Hepatocyte (in vitro differentiated cells): ENCODE results near the gene ALPG. TPM values are rescaled to one million over a fixed set of nuclear protein-coding genes. Genes with fewer than 3 reads are reported as not detected.

Source experiments
- DNase-seq: peaks from one replicate; pipeline ENCODE4 v3.0.0-alpha.2; 2016; ENCODE audit warnings: low spot score
- H2AFZ ChIP-seq: fragments of 200-600 bp; sonication (generic); 2 replicates; pipeline ENCODE4 v1.6.0; 2016; ENCODE audit warnings: antibody characterized with exemption, mild to moderate bottlenecking
- H3K27ac ChIP-seq: fragments of 200-600 bp; sonication (generic); 2 replicates; pipeline ENCODE4 v1.5.1; 2016; ENCODE audit warnings: mild to moderate bottlenecking
- H3K27me3 ChIP-seq: fragments of 200-600 bp; sonication (generic); 2 replicates; pipeline ENCODE4 v1.6.1; 2016
- H3K36me3 ChIP-seq: fragments of 200-600 bp; sonication (generic); replicated peaks from 2 replicates; pipeline ENCODE4 v1.5.1; 2016; ENCODE audit warnings: low read depth; ENCODE audit not compliant: insufficient read depth
- H3K4me1 ChIP-seq: fragments of 200-600 bp; sonication (generic); 2 replicates; pipeline ENCODE4 v1.5.1; 2016; ENCODE audit warnings: mild to moderate bottlenecking, moderate library complexity; ENCODE audit not compliant: insufficient read depth
- H3K4me2 ChIP-seq: fragments of 200-600 bp; sonication (generic); 2 replicates; pipeline ENCODE4 v1.6.0; 2016
- H3K4me3 ChIP-seq: fragments of 200-600 bp; sonication (generic); 2 replicates; pipeline ENCODE4 v1.5.1; 2016; ENCODE audit warnings: mild to moderate bottlenecking
- H3K79me2 ChIP-seq: fragments of 200-600 bp; sonication (generic); 2 replicates; pipeline ENCODE4 v1.6.0; 2017; ENCODE audit warnings: mild to moderate bottlenecking
- H3K9me2 ChIP-seq: fragments of 200-600 bp; sonication (generic); replicated peaks from 2 replicates; pipeline ENCODE4 v1.6.0; 2017; ENCODE audit warnings: mild to moderate bottlenecking; ENCODE audit not compliant: insufficient read depth
- H3K9me3 ChIP-seq: fragments of 200-600 bp; sonication (generic); 2 replicates; pipeline ENCODE4 v1.5.1; 2016; ENCODE audit warnings: low read depth, mild to moderate bottlenecking
- H4K20me1 ChIP-seq: fragments of 200-600 bp; sonication (generic); 2 replicates; pipeline ENCODE4 v1.6.0; 2016; ENCODE audit warnings: mild to moderate bottlenecking; ENCODE audit not compliant: insufficient read depth, poor library complexity, severe bottlenecking
- CTCF ChIP-seq: fragments of 200-600 bp; sonication (generic); IDR thresholded peaks from 2 replicates; pipeline ENCODE4 v1.5.1; 2016; ENCODE audit warnings: antibody characterized with exemption, mild to moderate bottlenecking; ENCODE audit not compliant: poor library complexity
- EZH2 ChIP-seq: fragments of 200-600 bp; sonication (generic); IDR thresholded peaks from 2 replicates; pipeline ENCODE4 v1.6.1; 2016; ENCODE audit warnings: antibody characterized with exemption, mild to moderate bottlenecking, borderline replicate concordance
- EZH2phosphoT487 ChIP-seq: fragments of 200-600 bp; sonication (generic); IDR thresholded peaks from one replicate; pipeline ENCODE4 v1.6.1; 2018; ENCODE audit warnings: antibody characterized with exemption, mild to moderate bottlenecking, low read depth, moderate library complexity; ENCODE audit not compliant: unreplicated experiment, severe bottlenecking
- WGBS: methylation state at CpG from one replicate; pipeline ENCODE4 v1.1.6; 2016; ENCODE audit warnings: low lambda C conversion rate; ENCODE audit errors: missing lambda C conversion rate; 5-methylcytosine and 5-hydroxymethylcytosine counted together
- polyA plus RNA-seq: library from polyadenylated mRNA; unstranded; fragments of >200 nt; fragmentation: Nextera tagmentation; extraction: Ambion mirVana; gene quantifications from 2 replicates; pipeline ENCODE4 v1.2.1, GENCODE V29; 2016
- total RNA-seq: library from RNA; depleted of rRNA; stranded (reverse); fragments of >200 nt; gene quantifications from 2 replicates; pipeline ENCODE4 v1.2.3, GENCODE V29; 2014

Gene ALPG
- total and polyA plus RNA-seq, 2 experiments from 2014 or later = 0.08 to 1.5 TPM

DNA sequence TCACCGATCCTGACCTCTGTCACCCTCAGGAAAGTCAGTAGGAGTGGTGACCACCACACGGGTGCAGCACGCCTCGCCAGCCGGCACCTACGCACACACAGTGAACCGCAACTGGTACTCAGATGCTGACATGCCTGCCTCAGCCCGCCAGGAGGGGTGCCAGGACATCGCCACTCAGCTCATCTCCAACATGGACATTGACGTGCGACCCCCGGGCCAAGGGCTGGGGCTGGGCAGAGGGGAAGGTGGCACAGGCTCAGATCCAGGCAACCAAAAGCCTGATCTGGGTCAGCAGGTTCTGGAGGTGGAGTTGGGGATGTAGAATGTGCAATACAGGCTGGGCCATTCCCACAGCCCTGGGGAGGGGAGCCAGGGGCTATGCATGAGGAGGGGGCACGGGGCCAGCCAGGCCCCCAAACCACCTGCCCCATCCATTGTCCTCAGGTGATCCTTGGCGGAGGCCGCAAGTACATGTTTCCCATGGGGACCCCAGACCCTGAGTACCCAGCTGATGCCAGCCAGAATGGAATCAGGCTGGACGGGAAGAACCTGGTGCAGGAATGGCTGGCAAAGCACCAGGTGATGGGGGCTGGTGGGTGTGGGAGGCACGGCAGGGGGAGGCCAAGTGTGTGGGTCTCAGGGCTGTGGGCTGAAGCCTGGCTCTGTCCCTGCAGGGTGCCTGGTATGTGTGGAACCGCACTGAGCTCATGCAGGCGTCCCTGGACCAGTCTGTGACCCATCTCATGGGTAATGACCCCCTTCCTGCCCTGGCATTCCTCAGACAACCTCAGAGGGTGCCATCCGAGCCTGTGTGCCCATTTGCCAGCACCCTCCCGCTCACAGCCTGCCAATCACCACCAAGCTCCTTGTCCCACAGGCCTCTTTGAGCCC is 50.7 kb downstream of the ALPG start:
- Histone ChIP-seq H3K36me3 (no peaks in the 10 kb centered on the region), H4K20me1 (no peaks in the 10 kb centered on the region), H3K9me2 (no peaks in the 10 kb centered on the region), H3K9me3 (no peaks in the 10 kb centered on the region), H2AFZ (no peak overlapping the region), H3K79me2 (no peaks in the 10 kb centered on the region), H3K27me3 (peaks cover 13% of the 10 kb centered on the region), H3K4me1 (peaks cover 3% of the 10 kb centered on the region), H3K4me2 (no peak overlapping the region), H3K27ac (no peak overlapping the region), H3K4me3 (no peak overlapping the region)
- DNase-seq = no peak
- TF ChIP-seq EZH2phosphoT487 (no peak), EZH2 (no peak), CTCF (no peak)
- WGBS = 95% methylated on average over 16 of the region's 21 CpGs

- Histone ChIP-seq H3K4me3 (no peak overlapping the region), H3K79me2 (no peaks in the 10 kb centered on the region), H2AFZ (no peak overlapping the region), H4K20me1 (no peaks in the 10 kb centered on the region), H3K4me2 (no peak overlapping the region), H3K27me3 (peaks cover 15% of the 10 kb centered on the region), H3K9me2 (no peaks in the 10 kb centered on the region), H3K27ac (no peak overlapping the region), H3K36me3 (no peaks in the 10 kb centered on the region), H3K4me1 (peaks cover 3% of the 10 kb centered on the region), H3K9me3 (no peaks in the 10 kb centered on the region)
- DNase-seq = no peak
- WGBS = 93% methylated on average over 25 of the region's 25 CpGs
- TF ChIP-seq CTCF (no peak), EZH2 (no peak), EZH2phosphoT487 (no peak)
These were observed 51.5 kb downstream of the ALPG start for GRCh38 chr2:232458051-232458660.

GRCh38 chr2:232458661-232459418 is 52.2 kb downstream of the ALPG start:
- Histone ChIP-seq H3K4me1 (peaks cover 3% of the 10 kb centered on the region), H3K27ac (no peak overlapping the region), H3K27me3 (peaks cover 15% of the 10 kb centered on the region), H4K20me1 (no peaks in the 10 kb centered on the region), H3K9me3 (no peaks in the 10 kb centered on the region), H3K79me2 (no peaks in the 10 kb centered on the region), H3K9me2 (no peaks in the 10 kb centered on the region), H3K4me2 (no peak overlapping the region), H2AFZ (no peak overlapping the region), H3K4me3 (no peak overlapping the region), H3K36me3 (no peaks in the 10 kb centered on the region)
- TF ChIP-seq EZH2 = no peak
- TF ChIP-seq CTCF = no peak
- no peak for TF ChIP-seq EZH2phosphoT487
- DNase-seq = no peak
- WGBS = 97% methylated on average over 49 of the region's 56 CpGs
